ENCODE measurements around the gene RABGAP1.
A peak's percentile ranks its signal among the peaks of the same experiment; 100 is the strongest.

RABGAP1 gene

GRCh38 chr9:123112015-123112975, 171.5 kb downstream of the RABGAP1 start:
- TF ChIP-seq EZH2 (IDR thresholded peaks at IDR 0.05) = no peak
- no peak for TF ChIP-seq FOXP2 (optimal IDR thresholded peaks at IDR 0.05; ENCODE audit: control extremely low read depth, extremely low read length, insufficient read depth)
- TF ChIP-seq POLR2AphosphoS5 (IDR thresholded peaks at IDR 0.05; ENCODE audit: borderline replicate concordance, low read depth, low read length) = 0 out of 2 replicates have a peak, but pooled peaks have one; percentile 10
- Histone ChIP-seq H3K4me3 (no peak overlapping the region), H3K36me3 (ENCODE audit: insufficient read depth, low read length) (peaks cover 36% of the 10 kb centered on the region; the same call in 1 of the 2 replicates), H3K9ac (ENCODE audit: insufficient read length) (no peak overlapping the region), H3K27ac (peak overlapping the region; percentile 46), H3K9me3 (ENCODE audit: low read depth, low read length) (no peaks in the 10 kb centered on the region)
- DNase-seq (ENCODE audit: low read depth, low spot score) = no peak

DNA sequence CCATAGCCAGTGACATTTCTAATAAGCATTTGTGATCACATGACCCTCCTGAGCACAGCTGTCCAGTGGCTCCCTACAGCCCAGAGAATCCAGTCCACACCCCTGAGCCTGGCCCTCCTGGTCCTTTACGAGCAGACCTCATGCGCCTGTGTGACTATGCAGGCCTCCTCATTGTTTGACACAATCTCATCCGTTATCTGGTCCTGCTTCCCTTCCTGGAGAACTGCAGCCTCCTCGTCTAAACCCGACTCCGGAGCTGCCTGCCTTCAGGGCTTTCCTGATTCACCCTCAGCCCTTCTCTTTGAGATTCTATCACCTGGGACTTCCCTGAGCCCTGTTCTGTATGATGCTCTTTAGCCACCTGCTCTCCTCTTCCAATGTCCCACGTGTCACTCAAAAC, 172.4 kb downstream of the RABGAP1 start:
- TF ChIP-seq FOXP2 (optimal IDR thresholded peaks at IDR 0.05; ENCODE audit: control extremely low read depth, extremely low read length, insufficient read depth) = no peak
- no peak for TF ChIP-seq POLR2AphosphoS5 (IDR thresholded peaks at IDR 0.05; ENCODE audit: borderline replicate concordance, low read depth, low read length)
- TF ChIP-seq EZH2 (IDR thresholded peaks at IDR 0.05) = no peak
- Histone ChIP-seq H3K27ac (no peak overlapping the region), H3K9ac (ENCODE audit: insufficient read length) (no peak overlapping the region), H3K36me3 (ENCODE audit: insufficient read depth, low read length) (peaks cover 27% of the 10 kb centered on the region; the same call in 1 of the 2 replicates), H3K4me3 (no peak overlapping the region), H3K9me3 (ENCODE audit: low read depth, low read length) (no peaks in the 10 kb centered on the region)
- no peak for DNase-seq (ENCODE audit: low read depth, low spot score)

DNA sequence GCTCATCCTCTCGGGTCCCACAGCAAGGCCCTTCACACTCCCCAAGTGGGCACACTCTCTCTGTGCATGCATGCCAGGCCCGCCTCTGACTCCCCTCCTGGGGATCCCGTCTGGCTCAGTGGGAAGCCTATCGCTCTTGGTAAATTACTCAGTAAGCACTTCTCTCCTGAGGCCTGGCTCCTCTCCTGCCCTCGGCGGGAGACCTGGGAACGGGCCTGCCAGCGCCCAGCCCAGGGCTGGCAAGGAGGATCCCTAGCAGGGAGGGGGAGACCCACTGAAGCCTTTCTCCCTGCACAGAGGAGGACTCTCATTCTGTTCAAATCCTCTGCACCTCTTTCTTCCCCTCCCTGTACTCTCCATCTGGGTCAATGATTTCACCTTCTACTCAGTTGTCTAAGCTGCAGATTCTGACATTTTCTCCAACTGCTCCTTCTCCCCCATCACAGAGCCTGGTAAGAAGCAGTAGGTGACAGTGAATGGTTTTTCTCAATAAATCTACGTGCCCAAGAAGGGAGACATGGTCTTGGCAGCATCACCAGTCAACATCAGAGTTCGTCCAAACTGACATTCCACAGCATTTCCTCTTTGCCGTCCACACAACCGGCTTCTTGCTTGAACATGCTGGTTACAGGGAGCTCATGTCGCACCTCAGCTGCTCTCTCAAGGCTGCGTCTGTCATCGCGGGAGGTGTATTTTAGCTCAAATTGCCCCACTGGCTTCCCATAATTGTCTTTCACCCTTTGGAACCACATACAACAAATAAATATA, 174.5 kb downstream of the RABGAP1 start:
- no peaks in the 10 kb centered on the region for H3K9me3 ChIP-seq (ENCODE audit: low read depth, low read length)
- H3K36me3 ChIP-seq (ENCODE audit: insufficient read depth, low read length) = peaks cover 7% of the 10 kb centered on the region; the same call in 1 of the 2 replicates
- no peak overlapping the region for H3K27ac ChIP-seq
- no peak overlapping the region for H3K9ac ChIP-seq (ENCODE audit: insufficient read length)
- TF ChIP-seq EZH2 (IDR thresholded peaks at IDR 0.05) = no peak
- TF ChIP-seq FOXP2 (optimal IDR thresholded peaks at IDR 0.05; ENCODE audit: control extremely low read depth, extremely low read length, insufficient read depth) = no peak
- no peak overlapping the region for H3K4me3 ChIP-seq
- no peak for DNase-seq (ENCODE audit: low read depth, low spot score)

GRCh38 chr9:123116036-123116435, 175.2 kb downstream of the RABGAP1 start:
- DNase-seq (ENCODE audit: low read depth, low spot score) = no peak
- Histone ChIP-seq H3K36me3 (ENCODE audit: insufficient read depth, low read length) (peaks cover 5% of the 10 kb centered on the region; the same call in 1 of the 2 replicates), H3K9me3 (ENCODE audit: low read depth, low read length) (no peaks in the 10 kb centered on the region), H3K4me3 (no peak overlapping the region), H3K27ac (no peak overlapping the region), H3K9ac (ENCODE audit: insufficient read length) (no peak overlapping the region)
- no peak for TF ChIP-seq POLR2AphosphoS5 (IDR thresholded peaks at IDR 0.05; ENCODE audit: borderline replicate concordance, low read depth, low read length)
- TF ChIP-seq EZH2 (IDR thresholded peaks at IDR 0.05) = no peak
- no peak for TF ChIP-seq FOXP2 (optimal IDR thresholded peaks at IDR 0.05; ENCODE audit: control extremely low read depth, extremely low read length, insufficient read depth)

DNA sequence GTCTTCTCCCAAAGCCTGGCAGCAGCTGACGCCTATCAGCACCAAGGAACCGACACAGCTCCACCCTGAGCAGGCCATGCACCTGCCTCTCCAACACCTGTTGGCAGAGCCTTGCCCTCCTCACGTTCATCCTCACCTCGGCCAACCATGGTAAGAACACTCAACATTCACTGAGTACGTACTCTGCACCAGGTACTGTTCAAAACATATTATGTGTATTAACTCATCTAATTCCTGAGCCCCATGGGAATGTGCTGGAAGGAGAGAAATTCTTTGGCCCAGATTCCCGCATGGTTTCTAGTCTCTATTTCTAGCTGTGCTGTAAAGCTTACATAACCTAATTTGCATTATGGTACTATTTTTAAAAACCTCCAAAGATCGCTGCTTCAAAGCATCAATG, 178.7 kb downstream of the RABGAP1 start:
- TF ChIP-seq FOXP2 (optimal IDR thresholded peaks at IDR 0.05; ENCODE audit: control extremely low read depth, extremely low read length, insufficient read depth) (no peak), POLR2AphosphoS5 (IDR thresholded peaks at IDR 0.05; ENCODE audit: borderline replicate concordance, low read depth, low read length) (no peak), EZH2 (IDR thresholded peaks at IDR 0.05) (no peak)
- DNase-seq (ENCODE audit: low read depth, low spot score) = no peak

GRCh38 chr9:123120131-123120530, 179.3 kb downstream of the RABGAP1 start:
- peaks cover 17% of the 10 kb centered on the region for H3K36me3 ChIP-seq (ENCODE audit: insufficient read depth, low read length)
- DNase-seq (ENCODE audit: low read depth, low spot score) = no peak
- H3K27ac ChIP-seq = no peak overlapping the region

More for the DNA sequence above, 178.7 kb downstream of the RABGAP1 start:
- no peak overlapping the region for H3K9ac ChIP-seq (ENCODE audit: insufficient read length)
- H3K27ac ChIP-seq = no peak overlapping the region
- no peak overlapping the region for H3K4me3 ChIP-seq
- no peaks in the 10 kb centered on the region for H3K9me3 ChIP-seq (ENCODE audit: low read depth, low read length)
- H3K36me3 ChIP-seq (ENCODE audit: insufficient read depth, low read length) = peaks cover 15% of the 10 kb centered on the region

DNA sequence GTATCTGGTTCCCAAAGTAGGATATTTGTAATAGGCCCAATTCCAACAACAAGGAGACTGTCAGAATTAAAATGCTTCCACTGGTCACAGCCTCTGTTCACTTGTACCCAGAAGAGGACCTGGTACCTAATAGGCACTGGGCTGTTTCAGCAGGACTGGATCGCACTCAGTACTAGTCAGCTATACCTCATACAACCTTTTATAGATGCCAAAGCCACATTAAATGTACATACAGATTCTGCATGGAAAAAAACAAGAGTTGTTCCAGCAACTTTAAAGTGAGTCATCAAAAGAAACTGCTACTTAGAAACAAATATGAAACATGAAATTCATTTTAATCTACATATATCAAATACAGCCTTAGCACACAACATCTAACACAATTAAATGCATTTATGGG, 180.1 kb downstream of the RABGAP1 start:
- no peak overlapping the region for H3K9ac ChIP-seq (ENCODE audit: insufficient read length)
- H3K4me3 ChIP-seq = no peak overlapping the region
- H3K9me3 ChIP-seq (ENCODE audit: low read depth, low read length) = no peaks in the 10 kb centered on the region
- no peak for DNase-seq (ENCODE audit: low read depth, low spot score)
- no peak for TF ChIP-seq FOXP2 (optimal IDR thresholded peaks at IDR 0.05; ENCODE audit: control extremely low read depth, extremely low read length, insufficient read depth)
- TF ChIP-seq EZH2 (IDR thresholded peaks at IDR 0.05) = no peak
- TF ChIP-seq POLR2AphosphoS5 (IDR thresholded peaks at IDR 0.05; ENCODE audit: borderline replicate concordance, low read depth, low read length) = no peak
- peaks cover 18% of the 10 kb centered on the region for H3K36me3 ChIP-seq (ENCODE audit: insufficient read depth, low read length)
- H3K27ac ChIP-seq = no peak overlapping the region

More at GRCh38 chr9:123120131-123120530, 179.3 kb downstream of the RABGAP1 start:
- Histone ChIP-seq H3K9me3 (ENCODE audit: low read depth, low read length) (no peaks in the 10 kb centered on the region), H3K9ac (ENCODE audit: insufficient read length) (no peak overlapping the region), H3K4me3 (no peak overlapping the region)
- TF ChIP-seq EZH2 (IDR thresholded peaks at IDR 0.05) (no peak), FOXP2 (optimal IDR thresholded peaks at IDR 0.05; ENCODE audit: control extremely low read depth, extremely low read length, insufficient read depth) (no peak)

DNA sequence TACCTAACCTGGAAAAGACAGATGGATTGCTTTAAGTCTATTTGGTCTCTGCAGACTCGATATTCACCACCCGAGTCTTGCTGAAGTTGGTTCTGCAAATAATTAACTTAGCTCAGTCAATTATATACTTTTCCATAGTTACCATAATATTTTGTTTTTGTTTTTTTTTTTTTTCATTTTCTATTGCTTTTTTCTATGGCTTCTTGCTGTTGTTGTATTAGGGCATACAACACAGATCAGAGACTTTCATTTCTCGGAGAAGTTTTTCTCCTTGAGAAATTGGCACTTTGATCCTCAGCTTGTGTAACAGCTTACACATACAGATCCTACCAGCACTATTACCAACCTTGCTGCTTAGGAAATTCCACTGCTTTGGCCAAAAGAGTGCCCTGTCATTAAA, 180.6 kb downstream of the RABGAP1 start:
- H3K27ac ChIP-seq = no peak overlapping the region
- TF ChIP-seq EZH2 (IDR thresholded peaks at IDR 0.05) (no peak), FOXP2 (optimal IDR thresholded peaks at IDR 0.05; ENCODE audit: control extremely low read depth, extremely low read length, insufficient read depth) (no peak), POLR2AphosphoS5 (IDR thresholded peaks at IDR 0.05; ENCODE audit: borderline replicate concordance, low read depth, low read length) (no peak)
- no peak overlapping the region for H3K4me3 ChIP-seq
- H3K9me3 ChIP-seq (ENCODE audit: low read depth, low read length) = no peaks in the 10 kb centered on the region
- no peak overlapping the region for H3K9ac ChIP-seq (ENCODE audit: insufficient read length)
- H3K36me3 ChIP-seq (ENCODE audit: insufficient read depth, low read length) = peaks cover 20% of the 10 kb centered on the region
- no peak for DNase-seq (ENCODE audit: low read depth, low spot score)
